ENCODE measurements around the gene CDK6. TPM values are rescaled to one million over a fixed set of nuclear protein-coding genes. Genes with fewer than 3 reads are reported as not detected.

CDK6 gene
- total and polyA plus RNA-seq, 10 donors: 0.91 to 37.8 (median 25.5) TPM

DNA sequence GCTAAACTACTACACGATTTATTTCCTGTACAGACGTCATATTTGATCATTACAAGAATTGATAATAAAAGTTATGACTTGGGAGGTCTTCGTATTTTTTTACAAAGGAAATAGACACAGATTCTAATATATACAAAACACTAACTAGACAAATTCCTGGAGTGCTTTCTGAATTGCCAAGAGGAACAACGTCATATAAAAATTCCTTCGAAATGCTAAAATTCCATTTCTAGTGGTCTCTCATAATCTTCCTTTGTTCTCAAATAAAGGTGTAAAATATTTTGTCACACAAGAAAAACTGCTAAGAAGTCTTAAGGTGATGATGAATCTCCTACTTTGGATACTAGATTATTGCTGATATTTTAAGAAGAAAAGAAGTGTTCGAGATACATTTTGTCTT, 85.4 kb downstream of the CDK6 start:
- H3K4me1 ChIP-seq: peaks cover 0 to 24% (median 11%) of the 10 kb centered on the region in 6 donors
- no peak for DNase-seq
- H3K27ac ChIP-seq: no peak overlapping the region
- H3K4me3 ChIP-seq: no peak overlapping the region
- TF ChIP-seq POLR2AphosphoS5 (IDR thresholded peaks at IDR 0.05): no peak
- TF ChIP-seq, protein P1, sequence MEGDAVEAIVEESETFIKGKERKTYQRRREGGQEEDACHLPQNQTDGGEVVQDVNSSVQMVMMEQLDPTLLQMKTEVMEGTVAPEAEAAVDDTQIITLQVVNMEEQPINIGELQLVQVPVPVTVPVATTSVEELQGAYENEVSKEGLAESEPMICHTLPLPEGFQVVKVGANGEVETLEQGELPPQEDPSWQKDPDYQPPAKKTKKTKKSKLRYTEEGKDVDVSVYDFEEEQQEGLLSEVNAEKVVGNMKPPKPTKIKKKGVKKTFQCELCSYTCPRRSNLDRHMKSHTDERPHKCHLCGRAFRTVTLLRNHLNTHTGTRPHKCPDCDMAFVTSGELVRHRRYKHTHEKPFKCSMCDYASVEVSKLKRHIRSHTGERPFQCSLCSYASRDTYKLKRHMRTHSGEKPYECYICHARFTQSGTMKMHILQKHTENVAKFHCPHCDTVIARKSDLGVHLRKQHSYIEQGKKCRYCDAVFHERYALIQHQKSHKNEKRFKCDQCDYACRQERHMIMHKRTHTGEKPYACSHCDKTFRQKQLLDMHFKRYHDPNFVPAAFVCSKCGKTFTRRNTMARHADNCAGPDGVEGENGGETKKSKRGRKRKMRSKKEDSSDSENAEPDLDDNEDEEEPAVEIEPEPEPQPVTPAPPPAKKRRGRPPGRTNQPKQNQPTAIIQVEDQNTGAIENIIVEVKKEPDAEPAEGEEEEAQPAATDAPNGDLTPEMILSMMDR (IDR thresholded peaks at IDR 0.05 in 8 of 11, conservative IDR thresholded peaks at IDR 0.05 in 3 of 11): no peak
- TF ChIP-seq POLR2A (IDR thresholded peaks at IDR 0.05): no peak
- 88 to 94% (median 91%) methylated on average over 6 of the region's 6 CpGs for WGBS, 5 donors
- H3K9me3 ChIP-seq: no peaks in the 10 kb centered on the region
- intact Hi-C loops (cut with DNase I; ENCODE audit: low total_unique reads): no loop called here
- no peaks in the 10 kb centered on the region for H3K36me3 ChIP-seq
- H3K27me3 ChIP-seq (replicated peaks in 1 of 7): no peaks in the 10 kb centered on the region

DNA sequence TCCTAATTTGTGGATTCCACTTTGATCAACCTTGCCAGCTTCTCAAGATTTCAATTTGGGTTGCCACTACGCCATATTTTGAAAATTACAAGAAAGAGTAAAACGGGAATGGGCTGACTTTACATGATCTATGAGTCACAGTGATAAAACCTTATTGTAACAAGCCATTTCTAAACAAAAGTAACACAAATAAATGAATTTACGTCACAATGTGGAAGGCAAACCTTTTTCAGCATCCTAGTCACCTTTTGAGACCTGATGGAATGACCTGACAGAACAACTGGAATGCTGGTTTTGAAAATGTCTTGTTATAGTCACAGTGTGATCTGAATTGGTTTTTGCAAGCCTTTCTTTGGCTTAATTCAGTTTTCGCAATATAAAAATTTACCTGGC, 85.9 kb downstream of the CDK6 start:
- Histone ChIP-seq H3K4me1 (peaks cover 0 to 20% (median 8%) of the 10 kb centered on the region in 6 donors), H3K9me3 (no peaks in the 10 kb centered on the region), H3K27me3 (replicated peaks in 1 of 7) (no peaks in the 10 kb centered on the region), H3K4me3 (no peak overlapping the region), H3K27ac (no peak overlapping the region), H3K36me3 (no peaks in the 10 kb centered on the region)
- TF ChIP-seq, protein P1 (IDR thresholded peaks at IDR 0.05 in 8 of 11, conservative IDR thresholded peaks at IDR 0.05 in 3 of 11): no peak
- TF ChIP-seq POLR2AphosphoS5 (IDR thresholded peaks at IDR 0.05) (no peak), POLR2A (IDR thresholded peaks at IDR 0.05) (no peak)
- WGBS, 5 donors: 92 to 98% (median 94%) methylated on average over 4 of the region's 4 CpGs
- intact Hi-C loops (cut with DNase I; ENCODE audit: low total_unique reads): no loop called here
- no peak for DNase-seq

DNA sequence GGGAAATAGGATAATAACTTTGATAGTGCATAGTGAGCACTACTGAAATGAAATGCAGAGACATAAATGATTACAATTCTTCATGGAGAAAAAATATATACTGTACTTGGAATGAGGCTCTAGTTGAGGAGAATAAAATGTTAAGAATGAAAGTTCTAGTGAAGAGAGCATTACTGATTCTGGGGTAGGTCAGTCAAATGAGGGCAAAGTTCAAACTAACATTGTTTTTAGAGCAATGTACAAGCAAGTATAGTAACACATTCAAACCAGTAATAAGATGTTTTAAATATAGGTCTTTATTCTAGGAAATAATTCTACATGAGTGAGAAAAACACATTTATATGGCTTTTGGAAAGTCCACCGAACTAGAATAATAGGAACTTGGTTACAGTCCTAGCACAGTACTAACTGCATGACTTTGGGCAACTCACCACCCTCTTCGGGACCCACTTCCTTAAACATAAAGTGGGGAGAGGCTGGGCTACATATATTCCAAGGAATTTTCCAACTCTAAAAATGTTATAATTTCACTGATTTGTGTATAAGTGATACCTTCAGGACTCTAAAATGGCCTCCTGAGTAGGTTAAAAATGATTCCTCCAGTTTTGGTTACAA, 86.4 kb downstream of the CDK6 start:
- no peaks in the 10 kb centered on the region for H3K36me3 ChIP-seq
- no peaks in the 10 kb centered on the region for H3K9me3 ChIP-seq
- TF ChIP-seq POLR2A (IDR thresholded peaks at IDR 0.05) (no peak), POLR2AphosphoS5 (IDR thresholded peaks at IDR 0.05) (no peak)
- TF ChIP-seq, protein P1 (IDR thresholded peaks at IDR 0.05 in 8 of 11, conservative IDR thresholded peaks at IDR 0.05 in 3 of 11): no peak
- H3K27ac ChIP-seq: no peak overlapping the region
- peaks cover 0 to 15% (median 4%) of the 10 kb centered on the region in 6 donors for H3K4me1 ChIP-seq
- H3K4me3 ChIP-seq: no peak overlapping the region
- WGBS, 5 donors: 43 to 70% (median 64%) methylated on average over 2 of the region's 2 CpGs
- no peaks in the 10 kb centered on the region for H3K27me3 ChIP-seq (replicated peaks in 1 of 7)
- intact Hi-C loops (cut with DNase I; ENCODE audit: low total_unique reads): no loop called here
- DNase-seq: no peak

DNA sequence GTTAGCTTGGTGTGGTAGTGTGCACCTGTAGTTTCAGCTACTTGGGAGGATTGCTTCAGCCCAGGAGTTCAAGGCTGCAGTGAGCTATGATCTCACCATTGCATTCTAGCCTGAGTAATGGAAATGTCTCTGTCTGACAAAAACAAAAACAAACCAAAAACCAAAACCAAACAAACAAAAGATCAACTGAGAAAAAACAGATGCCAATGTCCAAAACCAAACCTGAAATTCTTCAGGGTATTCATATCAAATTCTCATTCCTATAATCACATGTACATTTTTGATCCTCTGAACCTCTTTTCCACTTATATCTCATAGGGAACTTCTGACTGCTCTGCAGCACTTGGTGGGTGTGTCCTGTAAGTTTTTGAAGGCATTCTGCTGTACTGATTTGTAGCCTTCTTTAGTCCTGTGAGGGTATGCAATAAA, 87.0 kb downstream of the CDK6 start:
- TF ChIP-seq POLR2A (IDR thresholded peaks at IDR 0.05) (no peak), POLR2AphosphoS5 (IDR thresholded peaks at IDR 0.05) (no peak)
- TF ChIP-seq, protein P1 (IDR thresholded peaks at IDR 0.05 in 8 of 11, conservative IDR thresholded peaks at IDR 0.05 in 3 of 11): no peak
- Histone ChIP-seq H3K27me3 (replicated peaks in 1 of 7) (no peaks in the 10 kb centered on the region), H3K27ac (no peak overlapping the region), H3K4me1 (peaks cover 0 to 10% (median 0%) of the 10 kb centered on the region in 6 donors), H3K36me3 (no peaks in the 10 kb centered on the region), H3K4me3 (no peak overlapping the region), H3K9me3 (no peaks in the 10 kb centered on the region)
- no peak for DNase-seq
- intact Hi-C loops (cut with DNase I; ENCODE audit: low total_unique reads): no loop called here

All from spleen (tissue), 11 donors.